ENCODE results near the gene HDAC1.

- no peak for TF ChIP-seq POLR2A (IDR thresholded peaks at IDR 0.05; ENCODE audit: low read length)
- no peak for TF ChIP-seq GATA1 (IDR thresholded peaks at IDR 0.05; ENCODE audit: low read depth, low read length)
Observed at GRCh38 chr1:32299327-32299726, 7.4 kb downstream of the HDAC1 start.

Measured in erythroblast (primary cell).